Smooth muscle cell (in vitro differentiated cells): ENCODE measurements around the gene OR8U1. TPM values are rescaled to one million over a fixed set of nuclear protein-coding genes. Genes with fewer than 3 reads are reported as not detected.

Source experiments
- DNase-seq: peaks from one replicate; lab custom pipeline; 2025; ENCODE audit not compliant: unreplicated experiment; lab: John Stamatoyannopoulos, UW
- H2AFZ ChIP-seq: fragments of 200-600 bp; sonication (generic); 2 replicates; pipeline ENCODE4 v1.6.0; 2016; ENCODE audit warnings: antibody characterized with exemption, low read depth, mild to moderate bottlenecking
- H3F3A ChIP-seq: fragments of 200-600 bp; sonication (generic); 2 replicates; pipeline ENCODE4 v1.6.0; 2017; ENCODE audit warnings: antibody characterized with exemption, low read depth
- H3K27ac ChIP-seq: fragments of 200-600 bp; sonication (generic); 2 replicates; pipeline ENCODE4 v1.5.1; 2016; ENCODE audit warnings: low read depth, mild to moderate bottlenecking
- H3K27me3 ChIP-seq: fragments of 200-600 bp; sonication (generic); 2 replicates; pipeline ENCODE4 v1.6.1; 2016; ENCODE audit warnings: low read depth, mild to moderate bottlenecking
- H3K36me3 ChIP-seq: fragments of 200-600 bp; sonication (generic); 2 replicates; pipeline ENCODE4 v1.5.1; 2016; ENCODE audit warnings: low read depth
- H3K4me1 ChIP-seq: fragments of 200-600 bp; sonication (generic); 2 replicates; pipeline ENCODE4 v1.5.1; 2016; ENCODE audit warnings: low read depth
- H3K4me2 ChIP-seq: fragments of 200-600 bp; sonication (generic); 2 replicates; pipeline ENCODE4 v1.6.0; 2016; ENCODE audit warnings: mild to moderate bottlenecking
- H3K4me3 ChIP-seq: fragments of 200-600 bp; sonication (generic); 2 replicates; pipeline ENCODE4 v1.5.1; 2016; ENCODE audit warnings: mild to moderate bottlenecking
- H3K79me2 ChIP-seq: fragments of 200-600 bp; sonication (generic); 2 replicates; pipeline ENCODE4 v1.6.0; 2016; ENCODE audit warnings: low read depth, mild to moderate bottlenecking
- H3K9ac ChIP-seq: fragments of 200-600 bp; sonication (generic); 2 replicates; pipeline ENCODE4 v1.6.0; 2016; ENCODE audit warnings: low read depth
- H3K9me3 ChIP-seq: fragments of 200-600 bp; sonication (generic); replicated peaks from 2 replicates; pipeline ENCODE4 v1.5.1; 2016; ENCODE audit warnings: low read depth
- H4K20me1 ChIP-seq: fragments of 200-600 bp; sonication (generic); 2 replicates; pipeline ENCODE4 v1.6.0; 2016; ENCODE audit warnings: low read depth
- CTCF ChIP-seq: fragments of 200-600 bp; sonication (generic); IDR thresholded peaks from 2 replicates; pipeline ENCODE4 v1.5.1; 2017; ENCODE audit warnings: borderline replicate concordance, mild to moderate bottlenecking, antibody characterized with exemption; ENCODE audit not compliant: insufficient read depth, poor library complexity, severe bottlenecking
- WGBS: methylation state at CpG from one replicate; pipeline ENCODE4 v1.1.7; 2016; ENCODE audit warnings: low lambda C conversion rate; 5-methylcytosine and 5-hydroxymethylcytosine counted together
- polyA plus RNA-seq: library from polyadenylated mRNA; unstranded; fragments of >200 nt; fragmentation: Nextera tagmentation; extraction: Ambion mirVana; gene quantifications from 2 replicates; pipeline ENCODE4 v1.2.1, GENCODE V29; 2016
- total RNA-seq: library from RNA; depleted of rRNA; stranded (reverse); fragments of >200 nt; gene quantifications from 2 replicates; pipeline ENCODE4 v1.2.3, GENCODE V29; 2014

The OR8U1 gene
- total and polyA plus RNA-seq, 2 experiments from 2014 or later, result not detected

- Histone ChIP-seq H3K79me2 (no peaks in the 10 kb centered on the region), H3K4me1 (no peaks in the 10 kb centered on the region), H3K27ac (no peak overlapping the region), H3K4me3 (no peak overlapping the region), H3K36me3 (no peaks in the 10 kb centered on the region), H3K27me3 (no peaks in the 10 kb centered on the region), H4K20me1 (no peaks in the 10 kb centered on the region), H3F3A (no peaks in the 10 kb centered on the region), H3K9me3 (no peaks in the 10 kb centered on the region), H3K4me2 (no peak overlapping the region), H2AFZ (no peak overlapping the region), H3K9ac (no peak overlapping the region)
- no peak for TF ChIP-seq CTCF
- no peak for DNase-seq
These were observed 35.4 kb downstream of the OR8U1 start for GRCh38 chr11:56410801-56411200.

- WGBS, result 88% methylated on average over 1 of the region's 1 CpG
- TF ChIP-seq CTCF, result no peak
These were observed 37.0 kb downstream of the OR8U1 start, which contains the start of gene OR5AL1 for GRCh38 chr11:56412396-56412795. OR5AL1 (plus strand) TSS chr11:56412696.

More at GRCh38 chr11:56412396-56412795, 37.0 kb downstream of the OR8U1 start, which contains the start of gene OR5AL1:
- Histone ChIP-seq H3K79me2 (no peaks in the 10 kb centered on the region), H3K4me2 (no peak within 1 kb of the TSS), H3K4me3 (no peak within 1 kb of the TSS), H3K9ac (no peak within 1 kb of the TSS), H3K27ac (no peak within 1 kb of the TSS), H3K27me3 (no peaks in the 10 kb centered on the region), H3F3A (no peaks in the 10 kb centered on the region), H3K36me3 (no peaks in the 10 kb centered on the region), H4K20me1 (no peaks in the 10 kb centered on the region), H3K9me3 (no peaks in the 10 kb centered on the region), H3K4me1 (no peaks in the 10 kb centered on the region), H2AFZ (no peak within 1 kb of the TSS)
- DNase-seq, result no peak

Other genes with a start within 250 kb of the OR8U1 start
- gene OR8J3, start 235.4 kb upstream of the OR8U1 start, total RNA-seq, result not detected in 2 replicates
- not detected in 2 replicates for gene OR8J3, start 235.4 kb upstream of the OR8U1 start, polyA plus RNA-seq
- gene OR8K5, start 215.3 kb upstream of the OR8U1 start, total RNA-seq, result not detected in 2 replicates
- not detected in 2 replicates for gene OR8K5, start 215.3 kb upstream of the OR8U1 start, polyA plus RNA-seq
- not detected in 2 replicates for gene OR5J2, start 199.0 kb upstream of the OR8U1 start, total RNA-seq
- gene OR5J2, start 199.0 kb upstream of the OR8U1 start, polyA plus RNA-seq, result not detected in 2 replicates
- not detected in 2 replicates for gene OR5T2, start 141.4 kb upstream of the OR8U1 start, total RNA-seq
- not detected in 2 replicates for gene OR5T2, start 141.4 kb upstream of the OR8U1 start, polyA plus RNA-seq
- not detected in 2 replicates for gene OR5T3, start 123.4 kb upstream of the OR8U1 start, total RNA-seq
- gene OR5T3, start 123.4 kb upstream of the OR8U1 start, polyA plus RNA-seq, result not detected in 2 replicates
- gene OR5T1, start 101.5 kb upstream of the OR8U1 start, total RNA-seq, result not detected in 2 replicates
- not detected in 2 replicates for gene OR5T1, start 101.5 kb upstream of the OR8U1 start, polyA plus RNA-seq
- gene OR8H1, start 83.4 kb upstream of the OR8U1 start, total RNA-seq, result not detected in 2 replicates
- not detected in 2 replicates for gene OR8H1, start 83.4 kb upstream of the OR8U1 start, polyA plus RNA-seq
- not detected in 2 replicates for gene OR8K3, start 60.5 kb upstream of the OR8U1 start, total RNA-seq
- gene OR8K3, start 60.5 kb upstream of the OR8U1 start, polyA plus RNA-seq, result not detected in 2 replicates
- not detected in 2 replicates for gene OR8K1, start 29.6 kb upstream of the OR8U1 start, total RNA-seq
- not detected in 2 replicates for gene OR8K1, start 29.6 kb upstream of the OR8U1 start, polyA plus RNA-seq
- gene OR8J1, start 21.3 kb upstream of the OR8U1 start, total RNA-seq, result not detected in 2 replicates
- gene OR8J1, start 21.3 kb upstream of the OR8U1 start, polyA plus RNA-seq, result not detected in 2 replicates
- not detected in 2 replicates for gene OR5AL1, start 37.1 kb downstream of the OR8U1 start, total RNA-seq
- not detected in 2 replicates for gene OR5AL1, start 37.1 kb downstream of the OR8U1 start, polyA plus RNA-seq
- gene OR5M3, start 97.7 kb downstream of the OR8U1 start, total RNA-seq, result not detected in 2 replicates
- not detected in 2 replicates for gene OR5M3, start 97.7 kb downstream of the OR8U1 start, polyA plus RNA-seq
- gene OR5M8, start 115.7 kb downstream of the OR8U1 start, total RNA-seq, result not detected in 2 replicates
- gene OR5M8, start 115.7 kb downstream of the OR8U1 start, polyA plus RNA-seq, result not detected in 2 replicates
- not detected in 2 replicates for gene OR5M11, start 167.6 kb downstream of the OR8U1 start, total RNA-seq
- not detected in 2 replicates for gene OR5M11, start 167.6 kb downstream of the OR8U1 start, polyA plus RNA-seq
- gene OR5M10, start 202.1 kb downstream of the OR8U1 start, total RNA-seq, result not detected in 2 replicates
- not detected in 2 replicates for gene OR5M10, start 202.1 kb downstream of the OR8U1 start, polyA plus RNA-seq
- gene OR5M1, start 239.2 kb downstream of the OR8U1 start, total RNA-seq, result not detected in 2 replicates
- not detected in 2 replicates for gene OR5M1, start 239.2 kb downstream of the OR8U1 start, polyA plus RNA-seq